ENCODE results near the gene R3HDML. TPM values are rescaled to one million over a fixed set of nuclear protein-coding genes. Genes with fewer than 3 reads are reported as not detected.

R3HDML gene
- total and polyA plus RNA-seq, 2 of the 13 experiments (the other 11 are each of a cell fraction or from before 2014, with no cell fraction given), result not detected

DNA sequence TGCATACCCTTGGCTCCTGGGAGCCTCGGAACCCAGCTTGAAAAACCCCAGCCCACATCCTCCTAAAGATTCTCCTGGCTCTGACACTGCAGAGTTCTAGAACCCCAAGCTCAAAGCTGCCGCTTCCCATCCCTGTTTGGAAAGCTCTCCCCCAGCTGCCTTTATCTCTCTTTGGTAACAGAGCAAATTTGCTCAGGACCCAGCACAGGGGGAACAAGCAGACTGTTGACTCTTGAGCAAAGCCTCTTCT, 57.5 kb downstream of the R3HDML start (continued):
- TF ChIP-seq, protein P1, sequence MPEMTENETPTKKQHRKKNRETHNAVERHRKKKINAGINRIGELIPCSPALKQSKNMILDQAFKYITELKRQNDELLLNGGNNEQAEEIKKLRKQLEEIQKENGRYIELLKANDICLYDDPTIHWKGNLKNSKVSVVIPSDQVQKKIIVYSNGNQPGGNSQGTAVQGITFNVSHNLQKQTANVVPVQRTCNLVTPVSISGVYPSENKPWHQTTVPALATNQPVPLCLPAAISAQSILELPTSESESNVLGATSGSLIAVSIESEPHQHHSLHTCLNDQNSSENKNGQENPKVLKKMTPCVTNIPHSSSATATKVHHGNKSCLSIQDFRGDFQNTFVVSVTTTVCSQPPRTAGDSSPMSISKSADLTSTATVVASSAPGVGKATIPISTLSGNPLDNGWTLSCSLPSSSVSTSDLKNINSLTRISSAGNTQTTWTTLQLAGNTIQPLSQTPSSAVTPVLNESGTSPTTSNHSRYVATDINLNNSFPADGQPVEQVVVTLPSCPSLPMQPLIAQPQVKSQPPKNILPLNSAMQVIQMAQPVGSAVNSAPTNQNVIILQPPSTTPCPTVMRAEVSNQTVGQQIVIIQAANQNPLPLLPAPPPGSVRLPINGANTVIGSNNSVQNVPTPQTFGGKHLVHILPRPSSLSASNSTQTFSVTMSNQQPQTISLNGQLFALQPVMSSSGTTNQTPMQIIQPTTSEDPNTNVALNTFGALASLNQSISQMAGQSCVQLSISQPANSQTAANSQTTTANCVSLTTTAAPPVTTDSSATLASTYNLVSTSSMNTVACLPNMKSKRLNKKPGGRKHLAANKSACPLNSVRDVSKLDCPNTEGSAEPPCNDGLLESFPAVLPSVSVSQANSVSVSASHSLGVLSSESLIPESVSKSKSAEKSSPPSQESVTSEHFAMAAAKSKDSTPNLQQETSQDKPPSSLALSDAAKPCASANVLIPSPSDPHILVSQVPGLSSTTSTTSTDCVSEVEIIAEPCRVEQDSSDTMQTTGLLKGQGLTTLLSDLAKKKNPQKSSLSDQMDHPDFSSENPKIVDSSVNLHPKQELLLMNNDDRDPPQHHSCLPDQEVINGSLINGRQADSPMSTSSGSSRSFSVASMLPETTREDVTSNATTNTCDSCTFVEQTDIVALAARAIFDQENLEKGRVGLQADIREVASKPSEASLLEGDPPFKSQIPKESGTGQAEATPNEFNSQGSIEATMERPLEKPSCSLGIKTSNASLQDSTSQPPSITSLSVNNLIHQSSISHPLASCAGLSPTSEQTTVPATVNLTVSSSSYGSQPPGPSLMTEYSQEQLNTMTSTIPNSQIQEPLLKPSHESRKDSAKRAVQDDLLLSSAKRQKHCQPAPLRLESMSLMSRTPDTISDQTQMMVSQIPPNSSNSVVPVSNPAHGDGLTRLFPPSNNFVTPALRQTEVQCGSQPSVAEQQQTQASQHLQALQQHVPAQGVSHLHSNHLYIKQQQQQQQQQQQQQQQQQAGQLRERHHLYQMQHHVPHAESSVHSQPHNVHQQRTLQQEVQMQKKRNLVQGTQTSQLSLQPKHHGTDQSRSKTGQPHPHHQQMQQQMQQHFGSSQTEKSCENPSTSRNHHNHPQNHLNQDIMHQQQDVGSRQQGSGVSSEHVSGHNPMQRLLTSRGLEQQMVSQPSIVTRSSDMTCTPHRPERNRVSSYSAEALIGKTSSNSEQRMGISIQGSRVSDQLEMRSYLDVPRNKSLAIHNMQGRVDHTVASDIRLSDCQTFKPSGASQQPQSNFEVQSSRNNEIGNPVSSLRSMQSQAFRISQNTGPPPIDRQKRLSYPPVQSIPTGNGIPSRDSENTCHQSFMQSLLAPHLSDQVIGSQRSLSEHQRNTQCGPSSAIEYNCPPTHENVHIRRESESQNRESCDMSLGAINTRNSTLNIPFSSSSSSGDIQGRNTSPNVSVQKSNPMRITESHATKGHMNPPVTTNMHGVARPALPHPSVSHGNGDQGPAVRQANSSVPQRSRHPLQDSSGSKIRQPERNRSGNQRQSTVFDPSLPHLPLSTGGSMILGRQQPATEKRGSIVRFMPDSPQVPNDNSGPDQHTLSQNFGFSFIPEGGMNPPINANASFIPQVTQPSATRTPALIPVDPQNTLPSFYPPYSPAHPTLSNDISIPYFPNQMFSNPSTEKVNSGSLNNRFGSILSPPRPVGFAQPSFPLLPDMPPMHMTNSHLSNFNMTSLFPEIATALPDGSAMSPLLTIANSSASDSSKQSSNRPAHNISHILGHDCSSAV (CRISPR knock-in tag; IDR thresholded peaks at IDR 0.05; ENCODE audit: borderline replicate concordance), result no peak; the same call in 1 of the 2 replicates
- TF ChIP-seq NFYB (CRISPR knock-in tag; IDR thresholded peaks at IDR 0.05) (peak; percentile 51), ZNF577 (CRISPR knock-in tag; IDR thresholded peaks at IDR 0.05; ENCODE audit: borderline replicate concordance, low read depth) (no peak), YEATS2 (CRISPR knock-in tag; IDR thresholded peaks at IDR 0.05; ENCODE audit: borderline replicate concordance) (no peak; the same call in 1 of the 2 replicates), ZNF550 (CRISPR knock-in tag; IDR thresholded peaks at IDR 0.05; ENCODE audit: borderline replicate concordance) (no peak), ZNF75D (CRISPR knock-in tag; IDR thresholded peaks at IDR 0.05; ENCODE audit: borderline replicate concordance) (no peak), ZBTB20 (CRISPR knock-in tag; IDR thresholded peaks at IDR 0.05; ENCODE audit: borderline replicate concordance, low read depth) (peak; percentile 99; the same call in 1 of the 2 replicates), JARID2 (CRISPR knock-in tag; IDR thresholded peaks at IDR 0.05; ENCODE audit: insufficient replicate concordance) (peak; percentile 95), SP4 (CRISPR knock-in tag; IDR thresholded peaks at IDR 0.05) (no peak), NR2F1 (CRISPR knock-in tag; IDR thresholded peaks at IDR 0.05) (no peak)
- TF ChIP-seq, protein P2, sequence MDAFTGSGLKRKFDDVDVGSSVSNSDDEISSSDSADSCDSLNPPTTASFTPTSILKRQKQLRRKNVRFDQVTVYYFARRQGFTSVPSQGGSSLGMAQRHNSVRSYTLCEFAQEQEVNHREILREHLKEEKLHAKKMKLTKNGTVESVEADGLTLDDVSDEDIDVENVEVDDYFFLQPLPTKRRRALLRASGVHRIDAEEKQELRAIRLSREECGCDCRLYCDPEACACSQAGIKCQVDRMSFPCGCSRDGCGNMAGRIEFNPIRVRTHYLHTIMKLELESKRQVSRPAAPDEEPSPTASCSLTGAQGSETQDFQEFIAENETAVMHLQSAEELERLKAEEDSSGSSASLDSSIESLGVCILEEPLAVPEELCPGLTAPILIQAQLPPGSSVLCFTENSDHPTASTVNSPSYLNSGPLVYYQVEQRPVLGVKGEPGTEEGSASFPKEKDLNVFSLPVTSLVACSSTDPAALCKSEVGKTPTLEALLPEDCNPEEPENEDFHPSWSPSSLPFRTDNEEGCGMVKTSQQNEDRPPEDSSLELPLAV (CRISPR knock-in tag; conservative IDR thresholded peaks at IDR 0.05; ENCODE audit: low read depth), result no peak
- TF ChIP-seq, protein P3, sequence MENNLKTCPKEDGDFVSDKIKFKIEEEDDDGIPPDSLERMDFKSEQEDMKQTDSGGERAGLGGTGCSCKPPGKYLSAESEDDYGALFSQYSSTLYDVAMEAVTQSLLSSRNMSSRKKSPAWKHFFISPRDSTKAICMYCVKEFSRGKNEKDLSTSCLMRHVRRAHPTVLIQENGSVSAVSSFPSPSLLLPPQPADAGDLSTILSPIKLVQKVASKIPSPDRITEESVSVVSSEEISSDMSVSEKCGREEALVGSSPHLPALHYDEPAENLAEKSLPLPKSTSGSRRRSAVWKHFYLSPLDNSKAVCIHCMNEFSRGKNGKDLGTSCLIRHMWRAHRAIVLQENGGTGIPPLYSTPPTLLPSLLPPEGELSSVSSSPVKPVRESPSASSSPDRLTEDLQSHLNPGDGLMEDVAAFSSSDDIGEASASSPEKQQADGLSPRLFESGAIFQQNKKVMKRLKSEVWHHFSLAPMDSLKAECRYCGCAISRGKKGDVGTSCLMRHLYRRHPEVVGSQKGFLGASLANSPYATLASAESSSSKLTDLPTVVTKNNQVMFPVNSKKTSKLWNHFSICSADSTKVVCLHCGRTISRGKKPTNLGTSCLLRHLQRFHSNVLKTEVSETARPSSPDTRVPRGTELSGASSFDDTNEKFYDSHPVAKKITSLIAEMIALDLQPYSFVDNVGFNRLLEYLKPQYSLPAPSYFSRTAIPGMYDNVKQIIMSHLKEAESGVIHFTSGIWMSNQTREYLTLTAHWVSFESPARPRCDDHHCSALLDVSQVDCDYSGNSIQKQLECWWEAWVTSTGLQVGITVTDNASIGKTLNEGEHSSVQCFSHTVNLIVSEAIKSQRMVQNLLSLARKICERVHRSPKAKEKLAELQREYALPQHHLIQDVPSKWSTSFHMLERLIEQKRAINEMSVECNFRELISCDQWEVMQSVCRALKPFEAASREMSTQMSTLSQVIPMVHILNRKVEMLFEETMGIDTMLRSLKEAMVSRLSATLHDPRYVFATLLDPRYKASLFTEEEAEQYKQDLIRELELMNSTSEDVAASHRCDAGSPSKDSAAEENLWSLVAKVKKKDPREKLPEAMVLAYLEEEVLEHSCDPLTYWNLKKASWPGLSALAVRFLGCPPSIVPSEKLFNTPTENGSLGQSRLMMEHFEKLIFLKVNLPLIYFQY (CRISPR knock-in tag; IDR thresholded peaks at IDR 0.05; ENCODE audit: borderline replicate concordance), result peak; percentile 97; the same call in 1 of the 2 replicates
- TF ChIP-seq, protein P4, sequence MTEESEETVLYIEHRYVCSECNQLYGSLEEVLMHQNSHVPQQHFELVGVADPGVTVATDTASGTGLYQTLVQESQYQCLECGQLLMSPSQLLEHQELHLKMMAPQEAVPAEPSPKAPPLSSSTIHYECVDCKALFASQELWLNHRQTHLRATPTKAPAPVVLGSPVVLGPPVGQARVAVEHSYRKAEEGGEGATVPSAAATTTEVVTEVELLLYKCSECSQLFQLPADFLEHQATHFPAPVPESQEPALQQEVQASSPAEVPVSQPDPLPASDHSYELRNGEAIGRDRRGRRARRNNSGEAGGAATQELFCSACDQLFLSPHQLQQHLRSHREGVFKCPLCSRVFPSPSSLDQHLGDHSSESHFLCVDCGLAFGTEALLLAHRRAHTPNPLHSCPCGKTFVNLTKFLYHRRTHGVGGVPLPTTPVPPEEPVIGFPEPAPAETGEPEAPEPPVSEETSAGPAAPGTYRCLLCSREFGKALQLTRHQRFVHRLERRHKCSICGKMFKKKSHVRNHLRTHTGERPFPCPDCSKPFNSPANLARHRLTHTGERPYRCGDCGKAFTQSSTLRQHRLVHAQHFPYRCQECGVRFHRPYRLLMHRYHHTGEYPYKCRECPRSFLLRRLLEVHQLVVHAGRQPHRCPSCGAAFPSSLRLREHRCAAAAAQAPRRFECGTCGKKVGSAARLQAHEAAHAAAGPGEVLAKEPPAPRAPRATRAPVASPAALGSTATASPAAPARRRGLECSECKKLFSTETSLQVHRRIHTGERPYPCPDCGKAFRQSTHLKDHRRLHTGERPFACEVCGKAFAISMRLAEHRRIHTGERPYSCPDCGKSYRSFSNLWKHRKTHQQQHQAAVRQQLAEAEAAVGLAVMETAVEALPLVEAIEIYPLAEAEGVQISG (CRISPR knock-in tag; IDR thresholded peaks at IDR 0.05), result no peak

Data from HepG2 (cell line).